ENCODE measurements around the gene CUEDC2. TPM values are rescaled to one million over a fixed set of nuclear protein-coding genes. Genes with fewer than 3 reads are reported as not detected.

Gene CUEDC2
- total RNA-seq, 1 donor from 2014 or later: 81.3 TPM

GRCh38 chr10:102382871-102383270 lies 49.5 kb downstream of the CUEDC2 start:
- Mint-ChIP-seq H3K27ac (ENCODE audit: unreplicated experiment) (no peak overlapping the region), H3K4me3 (ENCODE audit: unreplicated experiment) (no peak overlapping the region), H3K4me1 (ENCODE audit: unreplicated experiment) (peaks cover 12% of the 10 kb centered on the region), H3K9me3 (ENCODE audit: unreplicated experiment) (no peaks in the 10 kb centered on the region), H3K27me3 (ENCODE audit: unreplicated experiment) (no peaks in the 10 kb centered on the region), H3K36me3 (ENCODE audit: unreplicated experiment) (peaks cover 26% of the 10 kb centered on the region)
- TF ChIP-seq, protein P1, sequence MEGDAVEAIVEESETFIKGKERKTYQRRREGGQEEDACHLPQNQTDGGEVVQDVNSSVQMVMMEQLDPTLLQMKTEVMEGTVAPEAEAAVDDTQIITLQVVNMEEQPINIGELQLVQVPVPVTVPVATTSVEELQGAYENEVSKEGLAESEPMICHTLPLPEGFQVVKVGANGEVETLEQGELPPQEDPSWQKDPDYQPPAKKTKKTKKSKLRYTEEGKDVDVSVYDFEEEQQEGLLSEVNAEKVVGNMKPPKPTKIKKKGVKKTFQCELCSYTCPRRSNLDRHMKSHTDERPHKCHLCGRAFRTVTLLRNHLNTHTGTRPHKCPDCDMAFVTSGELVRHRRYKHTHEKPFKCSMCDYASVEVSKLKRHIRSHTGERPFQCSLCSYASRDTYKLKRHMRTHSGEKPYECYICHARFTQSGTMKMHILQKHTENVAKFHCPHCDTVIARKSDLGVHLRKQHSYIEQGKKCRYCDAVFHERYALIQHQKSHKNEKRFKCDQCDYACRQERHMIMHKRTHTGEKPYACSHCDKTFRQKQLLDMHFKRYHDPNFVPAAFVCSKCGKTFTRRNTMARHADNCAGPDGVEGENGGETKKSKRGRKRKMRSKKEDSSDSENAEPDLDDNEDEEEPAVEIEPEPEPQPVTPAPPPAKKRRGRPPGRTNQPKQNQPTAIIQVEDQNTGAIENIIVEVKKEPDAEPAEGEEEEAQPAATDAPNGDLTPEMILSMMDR (IDR thresholded peaks at IDR 0.05): no peak
- DNase-seq (ENCODE audit: extremely low spot score, unreplicated experiment): no peak

DNA sequence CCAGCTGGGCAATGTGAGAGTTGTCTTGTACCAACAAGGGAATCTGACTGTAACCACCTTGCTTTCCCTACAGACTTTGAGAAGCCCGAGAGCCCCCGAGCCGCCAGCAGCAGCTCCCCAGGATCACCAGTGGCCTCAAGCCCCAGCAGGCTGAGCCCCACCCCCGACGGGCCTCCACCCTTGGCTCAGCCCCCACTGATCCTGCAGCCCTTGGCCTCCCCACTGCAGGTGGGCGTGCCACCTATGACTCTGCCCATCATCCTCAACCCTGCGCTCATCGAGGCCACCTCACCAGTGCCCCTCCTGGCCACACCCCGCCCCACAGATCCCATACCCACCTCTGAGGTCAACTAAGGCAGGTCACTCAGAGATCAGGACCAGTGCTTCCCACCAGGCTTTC lies 50.4 kb downstream of the CUEDC2 start:
- H3K36me3 Mint-ChIP-seq (ENCODE audit: unreplicated experiment): peaks cover 26% of the 10 kb centered on the region
- H3K4me3 Mint-ChIP-seq (ENCODE audit: unreplicated experiment): no peak overlapping the region
- TF ChIP-seq, protein P1 (IDR thresholded peaks at IDR 0.05): no peak
- DNase-seq (ENCODE audit: extremely low spot score, unreplicated experiment): no peak
- peaks cover 12% of the 10 kb centered on the region for H3K4me1 Mint-ChIP-seq (ENCODE audit: unreplicated experiment)
- H3K9me3 Mint-ChIP-seq (ENCODE audit: unreplicated experiment): no peaks in the 10 kb centered on the region
- H3K27ac Mint-ChIP-seq (ENCODE audit: unreplicated experiment): no peak overlapping the region
- no peaks in the 10 kb centered on the region for H3K27me3 Mint-ChIP-seq (ENCODE audit: unreplicated experiment)

DNA sequence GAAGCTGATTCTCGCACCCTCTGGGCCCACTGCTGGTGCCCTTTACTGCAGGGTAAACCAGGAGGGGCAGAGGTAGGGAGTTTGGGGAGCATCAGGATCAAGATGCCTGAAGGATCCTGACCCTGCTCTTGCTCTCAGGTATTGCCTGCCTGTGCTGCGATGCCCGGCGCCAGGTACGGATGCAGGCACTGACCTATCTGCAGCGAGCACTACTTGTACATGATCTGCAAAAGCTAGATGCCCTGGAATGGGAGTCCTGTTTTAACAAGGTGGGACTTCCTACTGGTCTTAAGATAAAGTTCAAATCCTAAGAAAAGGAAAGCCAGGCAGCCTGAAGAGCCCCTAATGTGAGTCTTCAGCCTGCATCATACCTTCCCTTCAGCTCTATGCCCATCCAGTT lies 53.0 kb downstream of the CUEDC2 start:
- DNase-seq (ENCODE audit: extremely low spot score, unreplicated experiment): no peak
- TF ChIP-seq, protein P1 (IDR thresholded peaks at IDR 0.05): no peak
- no peaks in the 10 kb centered on the region for H3K27me3 Mint-ChIP-seq (ENCODE audit: unreplicated experiment)
- H3K27ac Mint-ChIP-seq (ENCODE audit: unreplicated experiment): no peak overlapping the region
- peaks cover 38% of the 10 kb centered on the region for H3K36me3 Mint-ChIP-seq (ENCODE audit: unreplicated experiment)
- H3K9me3 Mint-ChIP-seq (ENCODE audit: unreplicated experiment): no peaks in the 10 kb centered on the region
- H3K4me3 Mint-ChIP-seq (ENCODE audit: unreplicated experiment): no peak overlapping the region
- no peaks in the 10 kb centered on the region for H3K4me1 Mint-ChIP-seq (ENCODE audit: unreplicated experiment)

- Mint-ChIP-seq H3K27me3 (ENCODE audit: unreplicated experiment) (no peaks in the 10 kb centered on the region), H3K36me3 (ENCODE audit: unreplicated experiment) (peaks cover 43% of the 10 kb centered on the region), H3K4me1 (ENCODE audit: unreplicated experiment) (no peaks in the 10 kb centered on the region), H3K9me3 (ENCODE audit: unreplicated experiment) (no peaks in the 10 kb centered on the region), H3K27ac (ENCODE audit: unreplicated experiment) (no peak overlapping the region), H3K4me3 (ENCODE audit: unreplicated experiment) (no peak overlapping the region)
- DNase-seq (ENCODE audit: extremely low spot score, unreplicated experiment): no peak
- TF ChIP-seq, protein P1 (IDR thresholded peaks at IDR 0.05): no peak
These were observed 55.5 kb downstream of the CUEDC2 start for GRCh38 chr10:102376901-102377300.

GRCh38 chr10:102375867-102376266 lies 56.5 kb downstream of the CUEDC2 start:
- H3K27me3 Mint-ChIP-seq (ENCODE audit: unreplicated experiment): no peaks in the 10 kb centered on the region
- H3K9me3 Mint-ChIP-seq (ENCODE audit: unreplicated experiment): no peaks in the 10 kb centered on the region
- H3K4me3 Mint-ChIP-seq (ENCODE audit: unreplicated experiment): no peak overlapping the region
- TF ChIP-seq, protein P1 (IDR thresholded peaks at IDR 0.05): no peak
- no peaks in the 10 kb centered on the region for H3K4me1 Mint-ChIP-seq (ENCODE audit: unreplicated experiment)
- H3K27ac Mint-ChIP-seq (ENCODE audit: unreplicated experiment): no peak overlapping the region
- DNase-seq (ENCODE audit: extremely low spot score, unreplicated experiment): no peak
- peaks cover 43% of the 10 kb centered on the region for H3K36me3 Mint-ChIP-seq (ENCODE audit: unreplicated experiment)
